Peyer's patch (tissue), 4 donors: ENCODE measurements around the gene ATP6V0D1. TPM values are rescaled to one million over a fixed set of nuclear protein-coding genes. Genes with fewer than 3 reads are reported as not detected.
A peak's percentile ranks its signal among the peaks of the same experiment; 100 is the strongest.

Experiments used
- DNase-seq, 3 donors: peaks; one replicate each; pipeline ENCODE4 v3.0.0-alpha.2; 2017 to 2019
- H3K27ac ChIP-seq, 4 donors: fragments of 200-600 bp; sonication (generic); one replicate each; pipeline ENCODE4 v1.5.1; 2016 to 2019
- H3K27me3 ChIP-seq, 2 donors: fragments of 200-600 bp; sonication (generic); one replicate each; pipeline ENCODE4 v1.5.1; 2019
- H3K36me3 ChIP-seq, 3 donors: fragments of 200-600 bp; sonication (generic); one replicate each; pipeline ENCODE4 v1.5.1; 2016 to 2019
- H3K4me1 ChIP-seq, 4 donors: fragments of 200-600 bp; sonication (generic); one replicate each; pipeline ENCODE4 v1.5.1; 2016 to 2019
- H3K4me3 ChIP-seq, 4 donors: fragments of 200-600 bp; sonication (generic); 1 replicate in 3 of 4; 2 replicates in 1 of 4; pipeline ENCODE4 v1.5.1; 2016 to 2019; ENCODE audit warnings: mild to moderate bottlenecking in 1 of 4
- H3K9me3 ChIP-seq, 4 donors: fragments of 200-600 bp; sonication (generic); one replicate each; pipeline ENCODE4 v1.5.1; 2016 to 2019; ENCODE audit warnings: mild to moderate bottlenecking in 1 of 4
- CTCF ChIP-seq, 6 experiments: fragments of 450-650 bp in 4 of 6; fragments of 200-600 bp in 2 of 6; sonication (generic) in 1 of 6; IDR thresholded peaks; one replicate each; pipeline ENCODE4 v1.5.1; 2017 to 2019; ENCODE audit warnings: antibody characterized with exemption in 6 of 6, mild to moderate bottlenecking in 3 of 6, moderate library complexity in 1 of 6
- POLR2A ChIP-seq, 2 donors: fragments of 450-650 bp; IDR thresholded peaks; one replicate each; pipeline ENCODE4 v1.5.1; 2017; ENCODE audit warnings: antibody characterized with exemption in 2 of 2, mild to moderate bottlenecking in 2 of 2, moderate library complexity in 2 of 2
- total RNA-seq, 4 donors: library from RNA; depleted of rRNA; stranded (reverse); fragments of >200 nt; gene quantifications; one replicate each; pipeline ENCODE4 v1.1.0, GENCODE V29; 2016

The ATP6V0D1 gene
- total RNA-seq, 4 donors from 2014 or later, result 131 to 223 (median 202) TPM

- no peaks in the 10 kb centered on the region for H3K9me3 ChIP-seq
- TF ChIP-seq POLR2A (IDR thresholded peaks at IDR 0.05) (no peak), CTCF (IDR thresholded peaks at IDR 0.05) (no peak)
- peak; percentile 38 to 79 (median 75) for DNase-seq
- H3K4me1 ChIP-seq, result peaks cover 0 to 35% (median 14%) of the 10 kb centered on the region in 4 donors
- H3K36me3 ChIP-seq, result no peaks in the 10 kb centered on the region
- peak overlapping the region; percentile 87 to 99 (median 93) for H3K27ac ChIP-seq
- H3K27me3 ChIP-seq, result no peaks in the 10 kb centered on the region
- peak overlapping the region; percentile 88 to 96 (median 92) for H3K4me3 ChIP-seq
Observed at GRCh38 chr16:67481561-67482232, 740 bp upstream of the ATP6V0D1 start.

GRCh38 chr16:67477960-67478554 lies 2.9 kb downstream of the ATP6V0D1 start:
- no peak for DNase-seq
- no peak overlapping the region for H3K4me3 ChIP-seq
- no peaks in the 10 kb centered on the region for H3K9me3 ChIP-seq
- peaks cover 0 to 6% (median 0%) of the 10 kb centered on the region in 3 donors for H3K36me3 ChIP-seq
- H3K27ac ChIP-seq, result no peak overlapping the region
- TF ChIP-seq POLR2A (IDR thresholded peaks at IDR 0.05) (no peak), CTCF (IDR thresholded peaks at IDR 0.05) (no peak)
- H3K27me3 ChIP-seq, result no peaks in the 10 kb centered on the region
- H3K4me1 ChIP-seq, result peaks cover 0 to 52% (median 11%) of the 10 kb centered on the region in 4 donors

- H3K9me3 ChIP-seq, result no peaks in the 10 kb centered on the region
- no peak overlapping the region for H3K27ac ChIP-seq
- H3K4me1 ChIP-seq, result peaks cover 0 to 48% (median 4%) of the 10 kb centered on the region in 4 donors
- DNase-seq, result no peak
- H3K4me3 ChIP-seq, result no peak overlapping the region
- peaks cover 0 to 6% (median 0%) of the 10 kb centered on the region in 3 donors for H3K36me3 ChIP-seq
- TF ChIP-seq POLR2A (IDR thresholded peaks at IDR 0.05) (no peak), CTCF (IDR thresholded peaks at IDR 0.05) (no peak)
- no peaks in the 10 kb centered on the region for H3K27me3 ChIP-seq
Observed at GRCh38 chr16:67474551-67475455, 6.2 kb downstream of the ATP6V0D1 start.

- peaks cover 0 to 31% (median 0%) of the 10 kb centered on the region in 4 donors for H3K4me1 ChIP-seq
Observed at GRCh38 chr16:67471758-67472384, 9.1 kb downstream of the ATP6V0D1 start.

More at GRCh38 chr16:67471758-67472384, 9.1 kb downstream of the ATP6V0D1 start:
- H3K27ac ChIP-seq, result no peak overlapping the region
- DNase-seq, result no peak
- H3K36me3 ChIP-seq, result peaks cover 0 to 6% (median 0%) of the 10 kb centered on the region in 3 donors
- H3K4me3 ChIP-seq, result no peak overlapping the region
- H3K27me3 ChIP-seq, result no peaks in the 10 kb centered on the region
- no peak for TF ChIP-seq POLR2A (IDR thresholded peaks at IDR 0.05)
- TF ChIP-seq CTCF (IDR thresholded peaks at IDR 0.05), result no peak
- H3K9me3 ChIP-seq, result no peaks in the 10 kb centered on the region
